SK-N-SH (cell line): Measurements from ENCODE around the gene TNXB.

Source experiments
- FOXJ3 ChIP-seq: sonication (generic); formaldehyde crosslinking; IDR thresholded peaks from 2 replicates; pipeline ENCODE4 v1.5.1; 2020; ENCODE audit warnings: mild to moderate bottlenecking, missing genetic modification reagents
- POLR2AphosphoS5 ChIP-seq: IDR thresholded peaks from 2 replicates; pipeline ENCODE4 v1.6.1; 2012; ENCODE audit warnings: low read depth, low read length

DNA sequence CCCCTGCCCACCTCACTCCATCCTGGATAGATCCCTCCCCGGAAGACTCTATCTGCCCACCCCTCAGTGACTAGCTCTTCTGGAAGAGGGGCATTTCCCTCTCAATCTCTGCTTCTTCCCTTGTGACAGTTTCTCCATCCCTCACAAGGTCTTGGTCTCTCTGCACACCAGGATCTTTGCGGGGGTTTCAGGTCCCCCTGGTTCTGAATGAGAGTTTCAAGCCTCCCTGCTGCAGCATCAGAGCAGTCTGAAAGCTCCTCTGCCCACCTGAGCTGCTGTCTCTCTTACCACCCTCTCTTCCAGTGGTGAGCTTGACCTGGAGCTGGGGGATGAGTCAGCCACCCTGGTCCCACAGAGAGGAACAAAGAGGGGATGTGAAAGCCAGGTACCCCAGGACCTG lies 24.4 kb downstream of the TNXB start:
- TF ChIP-seq FOXJ3 (CRISPR knock-in tag) (no peak), POLR2AphosphoS5 (no peak)
